ENCODE results near the gene SNTN.
A peak's percentile ranks its signal among the peaks of the same experiment; 100 is the strongest.

The SNTN gene

GRCh38 chr3:63652066-63652725 is at the start of gene SNTN:
SNTN (plus strand) TSS chr3:63652675; CDS start chr3:63652688, 13 bp downstream.
- no peak for TF ChIP-seq CTCF (IDR thresholded peaks at IDR 0.05)
- peaks cover 6% of the 10 kb centered on the region for H3K36me3 Mint-ChIP-seq (ENCODE audit: low read depth)
- peak within 1 kb of the TSS; percentile 3 for H3K27ac Mint-ChIP-seq
- no peaks in the 10 kb centered on the region for H3K27me3 Mint-ChIP-seq (ENCODE audit: low read depth, poor library complexity)
- peaks cover 16% of the 10 kb centered on the region for H3K9me3 Mint-ChIP-seq
- DNase-seq = no peak
- peaks cover 12% of the 10 kb centered on the region for H3K4me1 Mint-ChIP-seq
- H3K4me3 Mint-ChIP-seq = no peak within 1 kb of the TSS

GRCh38 chr3:63607716-63608115 is 44.8 kb upstream of the SNTN start:
- Mint-ChIP-seq H3K4me1 (no peaks in the 10 kb centered on the region), H3K4me3 (no peak overlapping the region), H3K27ac (no peak overlapping the region), H3K36me3 (ENCODE audit: low read depth) (no peaks in the 10 kb centered on the region), H3K9me3 (no peaks in the 10 kb centered on the region), H3K27me3 (ENCODE audit: low read depth, poor library complexity) (peaks cover 10% of the 10 kb centered on the region)
- TF ChIP-seq CTCF (IDR thresholded peaks at IDR 0.05) = no peak
- no peak for DNase-seq

- no peaks in the 10 kb centered on the region for H3K36me3 Mint-ChIP-seq (ENCODE audit: low read depth)
- H3K4me3 Mint-ChIP-seq = no peak overlapping the region
- H3K4me1 Mint-ChIP-seq = no peaks in the 10 kb centered on the region
- H3K9me3 Mint-ChIP-seq = no peaks in the 10 kb centered on the region
- DNase-seq = no peak
- H3K27ac Mint-ChIP-seq = no peak overlapping the region
- no peak for TF ChIP-seq CTCF (IDR thresholded peaks at IDR 0.05)
- H3K27me3 Mint-ChIP-seq (ENCODE audit: low read depth, poor library complexity) = peaks cover 4% of the 10 kb centered on the region
Observed at GRCh38 chr3:63609408-63609807, 43.1 kb upstream of the SNTN start.

GRCh38 chr3:63609834-63610233 is 42.6 kb upstream of the SNTN start:
- Mint-ChIP-seq H3K27me3 (ENCODE audit: low read depth, poor library complexity) (peaks cover 4% of the 10 kb centered on the region), H3K27ac (no peak overlapping the region), H3K36me3 (ENCODE audit: low read depth) (no peaks in the 10 kb centered on the region), H3K9me3 (no peaks in the 10 kb centered on the region), H3K4me1 (no peaks in the 10 kb centered on the region), H3K4me3 (no peak overlapping the region)
- DNase-seq = no peak
- TF ChIP-seq CTCF (IDR thresholded peaks at IDR 0.05) = no peak

GRCh38 chr3:63611382-63611781 is 41.1 kb upstream of the SNTN start:
- H3K36me3 Mint-ChIP-seq (ENCODE audit: low read depth) = no peaks in the 10 kb centered on the region
- DNase-seq = no peak
- H3K27ac Mint-ChIP-seq = no peak overlapping the region
- no peaks in the 10 kb centered on the region for H3K9me3 Mint-ChIP-seq
- no peaks in the 10 kb centered on the region for H3K4me1 Mint-ChIP-seq
- H3K4me3 Mint-ChIP-seq = no peak overlapping the region
- no peak for TF ChIP-seq CTCF (IDR thresholded peaks at IDR 0.05)
- H3K27me3 Mint-ChIP-seq (ENCODE audit: low read depth, poor library complexity) = peaks cover 4% of the 10 kb centered on the region

GRCh38 chr3:63613561-63613960 is 38.9 kb upstream of the SNTN start:
- H3K4me3 Mint-ChIP-seq = no peak overlapping the region
- H3K36me3 Mint-ChIP-seq (ENCODE audit: low read depth) = no peaks in the 10 kb centered on the region
- peaks cover 4% of the 10 kb centered on the region for H3K27me3 Mint-ChIP-seq (ENCODE audit: low read depth, poor library complexity)
- DNase-seq = no peak
- H3K27ac Mint-ChIP-seq = no peak overlapping the region
- H3K9me3 Mint-ChIP-seq = no peaks in the 10 kb centered on the region
- TF ChIP-seq CTCF (IDR thresholded peaks at IDR 0.05) = no peak
- no peaks in the 10 kb centered on the region for H3K4me1 Mint-ChIP-seq

All from nephron progenitor cell (in vitro differentiated cells).